Measurements from ENCODE around the gene TMEM59L.

GRCh38 chr19:18646535-18647370 is 34.1 kb downstream of the TMEM59L start:
- TF ChIP-seq SP1 (IDR thresholded peaks at IDR 0.05) (no peak), CTCF (IDR thresholded peaks at IDR 0.05; ENCODE audit: low read depth, low read length, missing input control) (no peak), RAD21 (IDR thresholded peaks at IDR 0.05) (no peak), MAX (IDR thresholded peaks at IDR 0.05) (no peak)
